Common myeloid progenitor, CD34-positive (primary cell): ENCODE measurements around the gene LRRC8D.

Experiments used
- CTCF ChIA-PET: fragments of 350-600 bp; sonication (Branson Sonifier 250); formaldehyde crosslinking; loops from one replicate; lab custom pipeline; 2021; ENCODE audit warnings: antibody characterized with exemption; lab: Charles Lee
- POLR2A ChIA-PET: fragments of 350-600 bp; sonication (Branson Sonifier 250); formaldehyde crosslinking; loops from one replicate; lab custom pipeline; 2021; ENCODE audit warnings: antibody characterized with exemption; lab: Charles Lee
- DNase-seq, 3 donors: peaks; one replicate each; pipeline versions ENCODE4 v3.0.0 to v3.0.0-alpha.2; 2013
- H3K27ac ChIP-seq, 2 experiments: 1 replicate in 1 of 2; 2 replicates in 1 of 2; pipeline ENCODE4 v1.7.0; 2013; ENCODE audit warnings: inconsistent platforms in 2 of 2, low read length in 2 of 2, mild to moderate bottlenecking in 2 of 2, low read depth in 1 of 2, moderate library complexity in 1 of 2; ENCODE audit not compliant: severe bottlenecking in 2 of 2, insufficient read depth in 1 of 2, poor library complexity in 1 of 2
- H3K27me3 ChIP-seq, 5 experiments: replicated peaks in 2 of 5; 1 replicate in 3 of 5; 2 replicates in 2 of 5; pipeline versions ENCODE4 v1.6.1 to v1.7.0; 2013; ENCODE audit warnings: low read length in 4 of 5, mild to moderate bottlenecking in 2 of 5, moderate library complexity in 2 of 5, inconsistent platforms in 1 of 5; ENCODE audit not compliant: insufficient read depth in 5 of 5, control insufficient read depth in 4 of 5
- H3K36me3 ChIP-seq, 4 experiments: 1 replicate in 2 of 4; 2 replicates in 2 of 4; pipeline versions ENCODE4 v1.6.1 to v1.7.0; 2013; ENCODE audit warnings: low read length in 3 of 4, control low read depth in 1 of 4, mild to moderate bottlenecking in 1 of 4; ENCODE audit not compliant: control insufficient read depth in 4 of 4, insufficient read depth in 4 of 4
- H3K4me1 ChIP-seq, 4 experiments: 1 replicate in 3 of 4; 2 replicates in 1 of 4; pipeline versions ENCODE4 v1.6.1 to v1.7.1; 2013; ENCODE audit warnings: low read length in 3 of 4, mild to moderate bottlenecking in 3 of 4, control low read depth in 1 of 4, inconsistent platforms in 1 of 4, moderate library complexity in 1 of 4; ENCODE audit not compliant: control insufficient read depth in 4 of 4, insufficient read depth in 4 of 4; ENCODE audit errors: control extremely low read depth in 1 of 4
- H3K4me3 ChIP-seq, 7 experiments: 1 replicate in 4 of 7; 2 replicates in 3 of 7; pipeline versions ENCODE4 v1.5.1 to v1.7.0; 2013; ENCODE audit warnings: mild to moderate bottlenecking in 7 of 7, low read length in 6 of 7, moderate library complexity in 6 of 7, inconsistent platforms in 2 of 7, low read depth in 2 of 7, control low read depth in 1 of 7; ENCODE audit not compliant: insufficient read depth in 4 of 7, control insufficient read depth in 1 of 7; ENCODE audit errors: extremely low read depth in 1 of 7
- H3K9me3 ChIP-seq, 5 experiments: 1 replicate in 4 of 5; 2 replicates in 1 of 5; pipeline versions ENCODE4 v1.6.1 to v1.7.1; 2013; ENCODE audit warnings: low read length in 4 of 5, mild to moderate bottlenecking in 2 of 5, inconsistent platforms in 1 of 5, low read depth in 1 of 5, moderate library complexity in 1 of 5; ENCODE audit not compliant: control insufficient read depth in 4 of 5, insufficient read depth in 2 of 5; ENCODE audit errors: control extremely low read depth in 1 of 5
- WGBS: methylation state at CpG from one replicate; pipeline ENCODE4 v1.1.5; 2013; ENCODE audit not compliant: insufficient coverage; 5-methylcytosine and 5-hydroxymethylcytosine counted together

The LRRC8D gene

GRCh38 chr1:89928506-89928905, 107.7 kb downstream of the LRRC8D start:
- H3K27me3 ChIP-seq: no peaks in the 10 kb centered on the region
- no peak for DNase-seq
- peaks cover 9 to 50% (median 26%) of the 10 kb centered on the region in 4 experiments for H3K36me3 ChIP-seq
- 100% methylated on average over 2 of the region's 2 CpGs for WGBS
- CTCF ChIA-PET: interaction anchor here (0.8 to 1.6 kb wide), 4 partner anchors 9 to 50 kb away, joined by 3 to 4 read pairs (median 3); no protein-coding TSS in a partner anchor
- peaks cover 0 to 7% (median 3%) of the 10 kb centered on the region in 5 experiments for H3K9me3 ChIP-seq
- H3K27ac ChIP-seq: no peak overlapping the region
- H3K4me1 ChIP-seq: peaks cover 0 to 11% (median 6%) of the 10 kb centered on the region in 4 experiments
- H3K4me3 ChIP-seq: no peak overlapping the region
- POLR2A ChIA-PET: no interaction called here

- ChIA-PET CTCF (interaction anchor here (1.0 kb wide), 1 partner anchor 21 kb away, joined by 3 read pairs; no protein-coding TSS in a partner anchor), POLR2A (no interaction called here)
- peaks cover 10 to 58% (median 32%) of the 10 kb centered on the region in 4 experiments for H3K36me3 ChIP-seq
- no peak overlapping the region for H3K4me3 ChIP-seq
- no peak overlapping the region for H3K27ac ChIP-seq
- WGBS: 96% methylated on average over 6 of the region's 6 CpGs
- H3K4me1 ChIP-seq: peaks cover 0 to 11% (median 6%) of the 10 kb centered on the region in 4 experiments
- no peaks in the 10 kb centered on the region for H3K9me3 ChIP-seq
- H3K27me3 ChIP-seq: no peaks in the 10 kb centered on the region
- peak in 1 of 3 donors; percentile 30 for DNase-seq
Observed at GRCh38 chr1:89929467-89930063, 108.7 kb downstream of the LRRC8D start.

- ChIA-PET POLR2A (interaction anchor here (0.5 kb wide), 1 partner anchor 17 kb away, joined by 4 read pairs; no protein-coding TSS in a partner anchor), CTCF (interaction anchor here (1.0 kb wide), 1 partner anchor 13 kb away, joined by 4 read pairs; no protein-coding TSS in a partner anchor)
- Histone ChIP-seq H3K4me1 (peaks cover 0 to 11% (median 6%) of the 10 kb centered on the region in 4 experiments), H3K4me3 (no peak overlapping the region), H3K36me3 (peaks cover 12 to 64% (median 36%) of the 10 kb centered on the region in 4 experiments), H3K27me3 (no peaks in the 10 kb centered on the region), H3K27ac (no peak overlapping the region), H3K9me3 (no peaks in the 10 kb centered on the region)
- WGBS: 100% methylated on average over 1 of the region's 2 CpGs
- DNase-seq: no peak
Observed at GRCh38 chr1:89930579-89930978, 109.7 kb downstream of the LRRC8D start.

- Histone ChIP-seq H3K4me1 (peaks cover 0 to 11% (median 6%) of the 10 kb centered on the region in 4 experiments), H3K27ac (no peak overlapping the region), H3K9me3 (no peaks in the 10 kb centered on the region), H3K4me3 (no peak overlapping the region), H3K36me3 (peaks cover 7 to 63% (median 30%) of the 10 kb centered on the region in 4 experiments), H3K27me3 (no peaks in the 10 kb centered on the region)
- no peak for DNase-seq
- POLR2A ChIA-PET: no interaction called here
- 100% methylated on average over 3 of the region's 4 CpGs for WGBS
- CTCF ChIA-PET: interaction anchor here (0.7 to 3.4 kb wide), 2 partner anchors 14 to 53 kb away, joined by 3 to 9 read pairs; no protein-coding TSS in a partner anchor
Observed at GRCh38 chr1:89931964-89932363, 111.1 kb downstream of the LRRC8D start.

- ChIA-PET CTCF (interaction anchor here (0.7 to 3.4 kb wide), 3 partner anchors 15 to 54 kb away, joined by 3 to 9 read pairs (median 3); no protein-coding TSS in a partner anchor), POLR2A (no interaction called here)
- WGBS: 95% methylated on average over 3 of the region's 6 CpGs
- H3K9me3 ChIP-seq: no peaks in the 10 kb centered on the region
- no peak overlapping the region for H3K27ac ChIP-seq
- no peaks in the 10 kb centered on the region for H3K27me3 ChIP-seq
- peaks cover 0 to 14% (median 6%) of the 10 kb centered on the region in 4 experiments for H3K4me1 ChIP-seq
- H3K36me3 ChIP-seq: peaks cover 5 to 58% (median 30%) of the 10 kb centered on the region in 4 experiments
- no peak for DNase-seq
- H3K4me3 ChIP-seq: no peak overlapping the region
Observed at GRCh38 chr1:89932598-89933364, 111.9 kb downstream of the LRRC8D start.

GRCh38 chr1:89934461-89934860, 113.6 kb downstream of the LRRC8D start:
- H3K27me3 ChIP-seq: no peaks in the 10 kb centered on the region
- CTCF ChIA-PET: interaction anchor here (0.8 to 3.4 kb wide), 5 partner anchors 9 to 91 kb away, joined by 3 to 9 read pairs (median 4); no protein-coding TSS in a partner anchor
- peaks cover 5 to 45% (median 32%) of the 10 kb centered on the region in 4 experiments for H3K36me3 ChIP-seq
- H3K27ac ChIP-seq: no peak overlapping the region
- no peak overlapping the region for H3K4me3 ChIP-seq
- DNase-seq: no peak
- 96% methylated on average over 10 of the region's 11 CpGs for WGBS
- POLR2A ChIA-PET: no interaction called here
- peaks cover 0 to 14% (median 7%) of the 10 kb centered on the region in 4 experiments for H3K4me1 ChIP-seq
- no peaks in the 10 kb centered on the region for H3K9me3 ChIP-seq
